GM19025 (cell line): ENCODE data around the gene NLRP14.

Experiments used
- ATAC-seq: cut with Tn5 transposase; IDR thresholded peaks from one replicate; pipeline ENCODE4 v1.9.1; 2021; ENCODE audit warnings: mild to moderate bottlenecking, low read depth, moderate library complexity; ENCODE audit not compliant: unreplicated experiment

NLRP14 gene, protein sequence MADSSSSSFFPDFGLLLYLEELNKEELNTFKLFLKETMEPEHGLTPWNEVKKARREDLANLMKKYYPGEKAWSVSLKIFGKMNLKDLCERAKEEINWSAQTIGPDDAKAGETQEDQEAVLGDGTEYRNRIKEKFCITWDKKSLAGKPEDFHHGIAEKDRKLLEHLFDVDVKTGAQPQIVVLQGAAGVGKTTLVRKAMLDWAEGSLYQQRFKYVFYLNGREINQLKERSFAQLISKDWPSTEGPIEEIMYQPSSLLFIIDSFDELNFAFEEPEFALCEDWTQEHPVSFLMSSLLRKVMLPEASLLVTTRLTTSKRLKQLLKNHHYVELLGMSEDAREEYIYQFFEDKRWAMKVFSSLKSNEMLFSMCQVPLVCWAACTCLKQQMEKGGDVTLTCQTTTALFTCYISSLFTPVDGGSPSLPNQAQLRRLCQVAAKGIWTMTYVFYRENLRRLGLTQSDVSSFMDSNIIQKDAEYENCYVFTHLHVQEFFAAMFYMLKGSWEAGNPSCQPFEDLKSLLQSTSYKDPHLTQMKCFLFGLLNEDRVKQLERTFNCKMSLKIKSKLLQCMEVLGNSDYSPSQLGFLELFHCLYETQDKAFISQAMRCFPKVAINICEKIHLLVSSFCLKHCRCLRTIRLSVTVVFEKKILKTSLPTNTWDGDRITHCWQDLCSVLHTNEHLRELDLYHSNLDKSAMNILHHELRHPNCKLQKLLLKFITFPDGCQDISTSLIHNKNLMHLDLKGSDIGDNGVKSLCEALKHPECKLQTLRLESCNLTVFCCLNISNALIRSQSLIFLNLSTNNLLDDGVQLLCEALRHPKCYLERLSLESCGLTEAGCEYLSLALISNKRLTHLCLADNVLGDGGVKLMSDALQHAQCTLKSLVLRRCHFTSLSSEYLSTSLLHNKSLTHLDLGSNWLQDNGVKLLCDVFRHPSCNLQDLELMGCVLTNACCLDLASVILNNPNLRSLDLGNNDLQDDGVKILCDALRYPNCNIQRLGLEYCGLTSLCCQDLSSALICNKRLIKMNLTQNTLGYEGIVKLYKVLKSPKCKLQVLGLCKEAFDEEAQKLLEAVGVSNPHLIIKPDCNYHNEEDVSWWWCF

DNA sequence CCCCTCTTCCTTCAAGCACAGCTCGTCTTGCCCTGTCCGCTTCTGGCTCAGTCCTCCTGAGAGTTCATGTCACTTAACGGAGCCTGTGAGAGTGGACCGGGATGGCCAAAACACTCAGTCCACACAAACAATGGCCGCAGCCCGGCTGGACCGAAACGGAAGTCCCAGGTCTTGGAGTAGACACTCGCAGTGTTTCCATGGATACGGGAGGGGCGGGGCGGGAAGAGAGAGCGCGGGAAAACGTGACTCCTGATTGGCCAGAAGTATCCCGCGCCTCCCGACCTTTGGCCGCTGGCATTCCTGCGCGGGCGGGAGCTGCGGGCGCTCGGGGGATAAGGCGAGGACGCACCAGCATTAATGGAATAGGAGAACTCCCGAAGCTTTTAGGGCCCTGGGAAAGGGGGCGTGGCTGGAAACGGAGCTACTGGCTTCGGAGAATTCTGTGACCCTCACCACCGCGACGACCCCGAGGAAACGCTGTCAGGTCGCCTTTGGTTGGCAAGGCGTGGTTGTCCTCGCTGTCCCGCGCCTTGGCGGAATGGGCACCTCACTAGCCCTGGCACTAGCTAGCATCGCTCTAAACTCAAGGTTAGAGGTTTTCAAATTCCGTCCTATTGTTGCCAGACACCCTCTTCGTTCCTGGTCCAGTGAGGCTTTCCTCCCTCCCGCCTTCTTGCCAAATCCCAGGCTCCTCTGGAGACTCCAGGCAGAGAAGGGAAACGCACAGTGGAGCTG lies at the start of gene NLRP14, which contains the start of gene ZNF214:
NLRP14 (plus strand) TSS at position 297 of the 735 bp plus-strand sequence. CDS start 18,108 bp downstream, outside the sequence.
ZNF214 (minus strand) TSS at position 164 of the 735 bp plus-strand sequence. CDS start 17,511 bp downstream, outside the sequence.
- ATAC-seq = no peak

DNA sequence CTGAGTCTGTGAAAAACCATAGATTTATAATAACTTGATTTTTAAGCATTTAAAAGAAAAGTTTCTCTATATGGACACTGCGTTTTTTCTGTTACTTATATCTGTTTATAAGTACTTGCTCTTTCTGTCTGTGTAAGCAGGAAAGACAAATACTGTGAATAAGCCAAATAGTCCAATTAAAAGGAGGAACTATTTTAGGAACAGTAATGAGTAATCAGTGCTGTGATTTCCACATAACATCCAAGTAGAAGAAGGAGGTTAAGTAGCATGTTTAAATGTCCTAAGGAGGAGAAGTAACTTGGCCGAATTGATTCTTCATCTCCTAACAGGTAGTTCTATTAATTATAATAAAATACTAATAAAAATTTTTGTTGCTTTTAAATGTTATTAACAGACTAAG lies 40.9 kb upstream of the NLRP14 start:
- ATAC-seq = no peak

- no peak for ATAC-seq
Observed at GRCh38 chr11:6986487-6986886, 33.8 kb upstream of the NLRP14 start.

DNA sequence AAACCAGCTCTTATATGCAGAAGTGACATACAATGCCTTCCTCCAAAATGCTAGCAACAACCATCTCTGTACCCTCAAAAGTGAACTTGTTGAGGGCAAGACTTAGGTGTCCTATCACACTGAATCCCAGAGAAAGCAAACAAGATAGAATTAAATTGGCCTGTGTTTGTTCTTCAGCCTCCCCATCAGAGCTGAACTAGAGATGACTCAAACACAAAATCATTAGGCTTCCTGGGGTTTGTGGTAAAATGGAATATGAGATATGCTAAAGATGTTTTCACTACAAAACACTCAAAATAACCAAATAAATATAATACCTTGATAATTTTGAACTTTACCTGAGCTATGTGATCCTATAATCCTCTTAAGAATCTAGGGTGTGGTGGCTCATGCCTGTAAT lies 31.8 kb upstream of the NLRP14 start:
- no peak for ATAC-seq

GRCh38 chr11:6991227-6991626 lies 29.1 kb upstream of the NLRP14 start:
- ATAC-seq = no peak

GRCh38 chr11:6992026-6992425 lies 28.3 kb upstream of the NLRP14 start:
- no peak for ATAC-seq

DNA sequence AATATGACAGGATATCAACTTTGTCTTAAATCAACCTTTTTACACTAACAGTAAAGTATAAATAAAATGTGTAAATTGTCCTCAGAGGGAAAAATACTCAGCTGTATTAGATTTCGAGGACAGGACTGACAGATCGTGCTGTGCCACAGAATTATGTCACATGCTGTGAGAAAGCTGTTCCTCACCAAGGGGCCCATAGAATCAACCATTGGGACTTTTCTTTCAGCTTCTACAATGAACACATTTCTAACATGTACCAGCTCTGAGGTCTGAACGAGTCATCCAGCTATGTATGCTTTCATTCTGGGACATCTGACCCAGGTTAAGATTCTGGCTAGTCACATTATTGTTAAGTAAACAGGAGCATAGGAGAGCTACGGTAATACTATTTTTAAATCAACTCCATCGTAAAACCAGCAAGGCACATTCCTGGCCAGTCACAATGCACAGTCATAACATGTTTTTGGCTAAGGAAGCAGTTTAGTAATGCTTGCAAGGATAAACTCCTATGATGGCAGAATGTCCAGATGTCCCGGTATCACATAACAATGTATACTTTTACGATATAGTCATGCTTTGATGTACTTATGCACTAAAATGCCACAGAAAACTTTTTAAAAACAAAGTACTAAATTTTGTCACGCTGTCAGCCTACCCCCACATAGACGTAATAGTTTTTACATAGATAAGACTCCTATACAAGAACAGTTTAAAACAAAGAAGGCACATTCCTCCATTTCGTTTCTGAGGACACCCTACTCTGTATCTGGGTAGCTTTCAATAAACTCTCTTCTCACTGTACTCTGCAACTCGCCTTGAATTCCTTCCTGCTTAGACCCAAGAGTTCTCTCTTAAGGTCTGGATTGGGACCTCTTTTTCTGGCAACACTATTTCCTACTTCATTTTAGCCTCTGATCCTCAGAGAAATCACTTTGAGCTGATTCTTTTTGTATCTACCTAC lies 27.5 kb upstream of the NLRP14 start:
- ATAC-seq = no peak

DNA sequence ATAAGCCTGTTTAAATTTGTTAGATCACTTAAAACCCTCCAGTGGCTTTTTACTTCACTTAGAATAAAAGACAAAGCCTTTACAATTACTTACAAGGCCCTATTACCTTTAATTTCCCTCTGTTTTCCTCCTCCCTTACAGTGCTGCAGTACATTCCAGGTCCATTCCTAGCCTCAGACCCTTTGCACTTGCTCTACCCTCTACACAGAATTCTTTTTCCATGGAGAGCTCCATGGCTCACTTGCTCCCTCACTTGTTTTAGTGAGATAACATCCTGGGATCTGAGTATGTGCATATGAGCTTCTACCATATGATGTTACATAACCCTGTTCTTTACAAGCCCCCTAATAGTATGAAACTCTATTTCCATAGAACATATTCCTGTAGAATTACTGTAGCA lies 24.6 kb upstream of the NLRP14 start:
- no peak for ATAC-seq

DNA sequence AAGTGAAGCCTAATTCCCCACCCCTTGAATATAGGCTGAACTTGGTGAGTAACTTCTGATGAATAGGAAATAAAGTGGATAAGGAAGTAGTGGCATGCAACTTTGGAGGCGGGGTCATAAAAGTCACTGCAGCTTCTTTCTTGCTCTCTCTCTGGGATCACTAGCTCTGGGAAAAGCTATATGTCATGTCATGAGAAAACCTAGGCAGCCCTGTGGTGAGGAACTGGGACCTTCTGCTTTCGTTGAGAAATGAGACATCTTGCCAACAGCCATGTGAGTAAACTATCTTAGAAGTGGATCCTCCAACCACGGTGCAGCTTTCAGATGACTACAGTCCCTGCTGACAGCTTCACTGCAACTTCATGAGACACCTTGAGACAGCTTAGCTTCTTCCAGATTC lies 15.8 kb upstream of the NLRP14 start:
- no peak for ATAC-seq

- no peak for ATAC-seq
Observed at GRCh38 chr11:7014118-7014517, 6.2 kb upstream of the NLRP14 start.

DNA sequence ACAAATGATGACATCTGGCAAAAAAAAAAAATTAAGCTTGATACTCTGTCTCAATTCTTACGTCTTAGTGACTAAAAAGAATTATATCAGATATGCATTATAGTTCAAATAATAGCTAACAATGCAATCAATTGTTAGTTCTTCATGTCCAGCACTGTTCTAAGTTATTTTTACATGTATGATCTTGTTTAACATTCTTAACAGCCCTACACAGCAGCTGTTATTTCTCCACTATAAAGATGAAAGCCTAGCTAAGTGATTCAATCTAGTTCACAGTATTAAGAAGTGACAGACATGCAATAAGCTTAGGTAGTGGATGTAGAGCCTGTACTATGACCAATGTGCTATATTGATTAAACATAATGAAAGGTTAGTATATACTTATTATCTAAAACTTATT lies 4.3 kb upstream of the NLRP14 start:
- ATAC-seq = no peak

DNA sequence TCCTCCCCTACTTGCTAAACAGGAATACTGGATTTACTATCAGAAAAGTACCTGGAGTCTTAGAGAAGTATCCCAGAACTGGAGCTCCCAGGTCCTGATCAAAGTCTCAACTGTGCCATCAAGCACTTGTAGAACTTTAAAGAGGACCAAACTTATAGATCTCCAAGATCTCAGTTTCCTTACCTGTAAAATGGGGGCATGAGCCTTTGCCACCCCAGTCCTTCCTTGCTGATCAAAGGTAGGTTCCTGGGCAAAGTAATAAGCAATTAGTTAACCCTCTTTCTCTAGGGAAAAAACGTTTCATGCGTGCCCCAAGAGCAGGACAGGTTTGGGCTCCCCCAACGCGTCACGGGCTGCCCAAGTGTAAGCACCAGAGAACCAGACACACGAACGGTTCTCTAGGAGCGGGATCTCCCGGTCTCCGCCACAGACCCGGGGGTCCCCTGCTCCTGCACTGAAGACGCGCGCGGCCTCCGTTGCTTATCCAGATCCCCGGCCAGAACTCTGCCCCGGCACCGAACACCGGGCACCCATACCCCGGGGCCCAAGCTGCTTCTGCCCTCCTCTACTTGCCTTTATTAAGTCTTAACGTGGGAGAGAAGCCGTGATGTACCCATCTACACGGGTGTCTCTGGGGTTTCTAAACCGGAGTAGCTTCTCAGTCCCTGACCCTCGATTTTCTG lies 638 bp upstream of the NLRP14 start:
- no peak for ATAC-seq

DNA sequence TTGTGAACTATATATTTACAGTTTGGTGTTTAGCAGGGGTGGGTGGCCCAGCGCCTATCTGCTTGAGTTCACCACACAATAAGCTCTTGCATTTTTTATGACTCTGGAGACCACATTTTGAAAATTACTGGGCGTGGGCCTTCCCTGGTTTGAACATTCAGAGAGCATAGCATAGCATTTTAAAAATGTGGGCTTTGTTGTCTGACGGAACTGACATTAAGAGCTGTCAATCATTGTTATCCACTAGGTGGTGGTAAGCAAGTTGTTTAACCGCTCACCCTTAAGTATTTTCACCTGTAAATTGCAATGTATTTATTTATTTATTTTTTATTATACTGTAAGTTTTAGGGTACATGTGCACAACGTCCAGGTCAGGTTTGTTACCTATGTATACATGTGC lies 1.0 kb downstream of the NLRP14 start:
- ATAC-seq = no peak

DNA sequence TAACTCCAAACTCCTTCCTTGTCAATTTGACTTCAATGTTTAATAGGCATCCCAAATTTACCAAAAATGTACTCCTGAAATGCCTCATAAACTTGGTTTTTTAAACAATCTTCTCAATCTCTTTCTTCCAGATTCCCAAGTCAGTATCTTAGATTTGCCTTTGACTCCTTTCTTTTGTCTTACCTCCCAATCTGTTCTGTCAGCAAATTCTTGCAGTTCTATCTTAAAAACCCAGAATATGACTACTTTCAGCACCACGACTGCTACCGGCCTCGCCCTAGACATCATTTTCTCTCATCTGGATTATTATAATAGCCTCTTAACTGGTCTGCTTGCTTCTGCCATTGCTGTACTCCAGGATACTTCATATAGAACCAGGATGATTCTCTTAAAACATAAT lies 7.9 kb downstream of the NLRP14 start:
- no peak for ATAC-seq

GRCh38 chr11:7030836-7031235 lies 10.6 kb downstream of the NLRP14 start:
- ATAC-seq = no peak

DNA sequence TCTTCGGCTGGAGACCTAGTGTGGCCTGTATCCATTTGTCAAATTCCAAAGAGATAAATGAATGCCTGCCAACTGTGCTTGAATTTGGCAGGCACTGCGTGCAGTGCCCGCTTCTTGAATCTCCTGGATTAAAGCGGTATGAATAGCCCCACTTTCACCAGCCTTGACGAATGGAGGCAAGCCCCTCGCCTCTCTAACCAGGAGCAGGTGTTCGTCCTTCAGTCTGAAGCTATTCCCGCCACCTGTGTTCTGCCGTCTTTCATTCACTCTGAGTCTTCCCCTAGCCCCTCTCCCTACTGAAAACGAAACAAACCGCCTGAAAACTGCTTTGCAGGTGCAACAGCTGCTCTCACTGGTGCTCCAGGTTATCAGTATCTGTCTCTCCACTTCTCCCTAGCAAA lies 11.2 kb downstream of the NLRP14 start:
- ATAC-seq = no peak

- ATAC-seq = no peak
Observed at GRCh38 chr11:7032692-7033091, 12.4 kb downstream of the NLRP14 start.

DNA sequence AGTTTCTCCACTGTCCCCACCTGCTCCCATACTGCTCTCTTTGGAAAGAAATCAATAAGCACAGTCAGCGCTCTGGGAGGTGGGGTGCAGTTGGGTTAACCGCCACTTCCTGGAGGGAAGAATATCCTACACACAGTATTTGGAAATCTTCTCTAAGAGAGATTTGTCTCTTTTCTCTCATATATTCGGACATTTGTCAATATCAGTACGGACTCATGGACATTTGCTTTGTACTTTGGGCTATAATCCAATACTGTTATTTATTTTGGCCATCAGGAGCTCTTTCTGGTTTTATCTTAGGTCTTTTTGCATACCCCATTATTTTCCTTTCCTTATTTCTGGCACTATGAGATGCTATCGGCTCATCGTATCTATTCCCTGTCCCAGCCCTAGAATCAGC lies 13.7 kb downstream of the NLRP14 start:
- ATAC-seq = no peak
